H1 (cell line): ENCODE data around the gene ZNF283. TPM values are rescaled to one million over a fixed set of nuclear protein-coding genes. Genes with fewer than 3 reads are reported as not detected.

ENCODE experiments used
- BACH1 ChIP-seq: IDR thresholded peaks from 2 replicates; pipeline ENCODE4 v1.6.1; 2012; ENCODE audit warnings: low read length, improper control_type of control experiment
- SIRT6 ChIP-seq: IDR thresholded peaks from one replicate; pipeline ENCODE4 v1.7.1; 2012; ENCODE audit warnings: low read length, inconsistent platforms
- SP1 ChIP-seq: IDR thresholded peaks from 2 replicates; pipeline ENCODE4 v1.6.1; 2011; ENCODE audit warnings: low read depth, low read length
- SP4 ChIP-seq: IDR thresholded peaks from 2 replicates; pipeline ENCODE4 v1.6.1; 2012; ENCODE audit warnings: low read length, inconsistent platforms
- SRF ChIP-seq: IDR thresholded peaks from 2 replicates; pipeline ENCODE4 v1.6.1; 2011; ENCODE audit warnings: mild to moderate bottlenecking, low read depth, low read length, moderate library complexity
- TCF12 ChIP-seq: IDR thresholded peaks from 2 replicates; pipeline ENCODE4 v1.6.1; 2011; ENCODE audit warnings: low read depth, mild to moderate bottlenecking, low read length
- polyA plus RNA-seq, 7 experiments: library from polyadenylated mRNA; depleted of rRNA in 3 of 7; stranded (reverse) in 5 of 7; unstranded in 2 of 7; fragments of >200 nt in 5 of 7; fragments of 200-250 nt in 2 of 7; gene quantifications; 1 replicate in 5 of 7; 2 replicates in 1 of 7; 4 replicates in 1 of 7; pipeline versions ENCODE4 v1.2.1 to v1.2.3, GENCODE V29; 2011 to 2013; ENCODE audit warnings: missing spikeins in 2 of 7, mixed read lengths in 2 of 7
- total RNA-seq: library from RNA; stranded (reverse); fragmentation: NEBNext Ultra II Directional; extraction: Animal tissue kit (Norgen Biotek cat#: 25700); gene quantifications from 2 replicates; pipeline ENCODE4 v1.2.1, GENCODE V29; 2021
- TF ChIP-seq, protein P1 (sequence below): fragments of 300-600 bp; sonication (generic); IDR thresholded peaks from 2 replicates; pipeline ENCODE4 v1.7.1; 2012; ENCODE audit warnings: low read length, moderate library complexity, mild to moderate bottlenecking, inconsistent platforms; ENCODE audit not compliant: insufficient replicate concordance
- TF ChIP-seq, protein P2 (sequence below): IDR thresholded peaks from 2 replicates; pipeline ENCODE4 v1.6.1; 2012; ENCODE audit warnings: low read length, inconsistent platforms
- TF ChIP-seq, protein P3 (sequence below): IDR thresholded peaks from 2 replicates; pipeline ENCODE4 v1.6.1; 2011; ENCODE audit warnings: low read length, improper control_type of control experiment

The ZNF283 gene
- total and polyA plus RNA-seq, 2 of the 8 experiments (the other 6 are each of a cell fraction or from before 2014, with no cell fraction given): 1.1 to 4.3 TPM

DNA sequence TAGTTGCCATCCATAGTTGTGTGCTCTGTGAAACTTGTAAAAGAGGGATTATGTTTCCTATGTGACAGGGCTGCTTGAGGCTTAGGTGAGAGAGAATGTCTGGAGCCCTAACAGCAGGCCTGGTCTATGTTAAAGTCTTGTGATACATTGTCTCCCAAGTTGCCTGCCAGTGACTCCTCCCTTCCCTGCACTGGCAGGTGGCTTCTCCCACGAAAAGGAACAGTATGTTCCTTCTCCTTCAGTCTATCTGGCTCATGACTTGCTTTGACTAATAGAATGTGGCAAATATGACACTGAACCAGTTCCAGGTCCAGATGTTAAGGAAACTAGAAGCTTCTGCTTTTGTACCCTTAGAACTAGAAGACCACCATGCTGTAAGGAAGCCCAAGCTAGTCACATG lies 40.5 kb upstream of the ZNF283 start (continued):
- TF ChIP-seq, protein P1, sequence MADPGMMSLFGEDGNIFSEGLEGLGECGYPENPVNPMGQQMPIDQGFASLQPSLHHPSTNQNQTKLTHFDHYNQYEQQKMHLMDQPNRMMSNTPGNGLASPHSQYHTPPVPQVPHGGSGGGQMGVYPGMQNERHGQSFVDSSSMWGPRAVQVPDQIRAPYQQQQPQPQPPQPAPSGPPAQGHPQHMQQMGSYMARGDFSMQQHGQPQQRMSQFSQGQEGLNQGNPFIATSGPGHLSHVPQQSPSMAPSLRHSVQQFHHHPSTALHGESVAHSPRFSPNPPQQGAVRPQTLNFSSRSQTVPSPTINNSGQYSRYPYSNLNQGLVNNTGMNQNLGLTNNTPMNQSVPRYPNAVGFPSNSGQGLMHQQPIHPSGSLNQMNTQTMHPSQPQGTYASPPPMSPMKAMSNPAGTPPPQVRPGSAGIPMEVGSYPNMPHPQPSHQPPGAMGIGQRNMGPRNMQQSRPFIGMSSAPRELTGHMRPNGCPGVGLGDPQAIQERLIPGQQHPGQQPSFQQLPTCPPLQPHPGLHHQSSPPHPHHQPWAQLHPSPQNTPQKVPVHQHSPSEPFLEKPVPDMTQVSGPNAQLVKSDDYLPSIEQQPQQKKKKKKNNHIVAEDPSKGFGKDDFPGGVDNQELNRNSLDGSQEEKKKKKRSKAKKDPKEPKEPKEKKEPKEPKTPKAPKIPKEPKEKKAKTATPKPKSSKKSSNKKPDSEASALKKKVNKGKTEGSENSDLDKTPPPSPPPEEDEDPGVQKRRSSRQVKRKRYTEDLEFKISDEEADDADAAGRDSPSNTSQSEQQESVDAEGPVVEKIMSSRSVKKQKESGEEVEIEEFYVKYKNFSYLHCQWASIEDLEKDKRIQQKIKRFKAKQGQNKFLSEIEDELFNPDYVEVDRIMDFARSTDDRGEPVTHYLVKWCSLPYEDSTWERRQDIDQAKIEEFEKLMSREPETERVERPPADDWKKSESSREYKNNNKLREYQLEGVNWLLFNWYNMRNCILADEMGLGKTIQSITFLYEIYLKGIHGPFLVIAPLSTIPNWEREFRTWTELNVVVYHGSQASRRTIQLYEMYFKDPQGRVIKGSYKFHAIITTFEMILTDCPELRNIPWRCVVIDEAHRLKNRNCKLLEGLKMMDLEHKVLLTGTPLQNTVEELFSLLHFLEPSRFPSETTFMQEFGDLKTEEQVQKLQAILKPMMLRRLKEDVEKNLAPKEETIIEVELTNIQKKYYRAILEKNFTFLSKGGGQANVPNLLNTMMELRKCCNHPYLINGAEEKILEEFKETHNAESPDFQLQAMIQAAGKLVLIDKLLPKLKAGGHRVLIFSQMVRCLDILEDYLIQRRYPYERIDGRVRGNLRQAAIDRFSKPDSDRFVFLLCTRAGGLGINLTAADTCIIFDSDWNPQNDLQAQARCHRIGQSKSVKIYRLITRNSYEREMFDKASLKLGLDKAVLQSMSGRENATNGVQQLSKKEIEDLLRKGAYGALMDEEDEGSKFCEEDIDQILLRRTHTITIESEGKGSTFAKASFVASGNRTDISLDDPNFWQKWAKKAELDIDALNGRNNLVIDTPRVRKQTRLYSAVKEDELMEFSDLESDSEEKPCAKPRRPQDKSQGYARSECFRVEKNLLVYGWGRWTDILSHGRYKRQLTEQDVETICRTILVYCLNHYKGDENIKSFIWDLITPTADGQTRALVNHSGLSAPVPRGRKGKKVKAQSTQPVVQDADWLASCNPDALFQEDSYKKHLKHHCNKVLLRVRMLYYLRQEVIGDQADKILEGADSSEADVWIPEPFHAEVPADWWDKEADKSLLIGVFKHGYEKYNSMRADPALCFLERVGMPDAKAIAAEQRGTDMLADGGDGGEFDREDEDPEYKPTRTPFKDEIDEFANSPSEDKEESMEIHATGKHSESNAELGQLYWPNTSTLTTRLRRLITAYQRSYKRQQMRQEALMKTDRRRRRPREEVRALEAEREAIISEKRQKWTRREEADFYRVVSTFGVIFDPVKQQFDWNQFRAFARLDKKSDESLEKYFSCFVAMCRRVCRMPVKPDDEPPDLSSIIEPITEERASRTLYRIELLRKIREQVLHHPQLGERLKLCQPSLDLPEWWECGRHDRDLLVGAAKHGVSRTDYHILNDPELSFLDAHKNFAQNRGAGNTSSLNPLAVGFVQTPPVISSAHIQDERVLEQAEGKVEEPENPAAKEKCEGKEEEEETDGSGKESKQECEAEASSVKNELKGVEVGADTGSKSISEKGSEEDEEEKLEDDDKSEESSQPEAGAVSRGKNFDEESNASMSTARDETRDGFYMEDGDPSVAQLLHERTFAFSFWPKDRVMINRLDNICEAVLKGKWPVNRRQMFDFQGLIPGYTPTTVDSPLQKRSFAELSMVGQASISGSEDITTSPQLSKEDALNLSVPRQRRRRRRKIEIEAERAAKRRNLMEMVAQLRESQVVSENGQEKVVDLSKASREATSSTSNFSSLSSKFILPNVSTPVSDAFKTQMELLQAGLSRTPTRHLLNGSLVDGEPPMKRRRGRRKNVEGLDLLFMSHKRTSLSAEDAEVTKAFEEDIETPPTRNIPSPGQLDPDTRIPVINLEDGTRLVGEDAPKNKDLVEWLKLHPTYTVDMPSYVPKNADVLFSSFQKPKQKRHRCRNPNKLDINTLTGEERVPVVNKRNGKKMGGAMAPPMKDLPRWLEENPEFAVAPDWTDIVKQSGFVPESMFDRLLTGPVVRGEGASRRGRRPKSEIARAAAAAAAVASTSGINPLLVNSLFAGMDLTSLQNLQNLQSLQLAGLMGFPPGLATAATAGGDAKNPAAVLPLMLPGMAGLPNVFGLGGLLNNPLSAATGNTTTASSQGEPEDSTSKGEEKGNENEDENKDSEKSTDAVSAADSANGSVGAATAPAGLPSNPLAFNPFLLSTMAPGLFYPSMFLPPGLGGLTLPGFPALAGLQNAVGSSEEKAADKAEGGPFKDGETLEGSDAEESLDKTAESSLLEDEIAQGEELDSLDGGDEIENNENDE: no peak
- no peak for TF ChIP-seq SP1
- TF ChIP-seq, protein P2, sequence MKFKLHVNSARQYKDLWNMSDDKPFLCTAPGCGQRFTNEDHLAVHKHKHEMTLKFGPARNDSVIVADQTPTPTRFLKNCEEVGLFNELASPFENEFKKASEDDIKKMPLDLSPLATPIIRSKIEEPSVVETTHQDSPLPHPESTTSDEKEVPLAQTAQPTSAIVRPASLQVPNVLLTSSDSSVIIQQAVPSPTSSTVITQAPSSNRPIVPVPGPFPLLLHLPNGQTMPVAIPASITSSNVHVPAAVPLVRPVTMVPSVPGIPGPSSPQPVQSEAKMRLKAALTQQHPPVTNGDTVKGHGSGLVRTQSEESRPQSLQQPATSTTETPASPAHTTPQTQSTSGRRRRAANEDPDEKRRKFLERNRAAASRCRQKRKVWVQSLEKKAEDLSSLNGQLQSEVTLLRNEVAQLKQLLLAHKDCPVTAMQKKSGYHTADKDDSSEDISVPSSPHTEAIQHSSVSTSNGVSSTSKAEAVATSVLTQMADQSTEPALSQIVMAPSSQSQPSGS: no peak
- TF ChIP-seq SIRT6: no peak
- no peak for TF ChIP-seq SP4
- no peak for TF ChIP-seq SRF
- TF ChIP-seq BACH1: no peak
- TF ChIP-seq, protein P3, sequence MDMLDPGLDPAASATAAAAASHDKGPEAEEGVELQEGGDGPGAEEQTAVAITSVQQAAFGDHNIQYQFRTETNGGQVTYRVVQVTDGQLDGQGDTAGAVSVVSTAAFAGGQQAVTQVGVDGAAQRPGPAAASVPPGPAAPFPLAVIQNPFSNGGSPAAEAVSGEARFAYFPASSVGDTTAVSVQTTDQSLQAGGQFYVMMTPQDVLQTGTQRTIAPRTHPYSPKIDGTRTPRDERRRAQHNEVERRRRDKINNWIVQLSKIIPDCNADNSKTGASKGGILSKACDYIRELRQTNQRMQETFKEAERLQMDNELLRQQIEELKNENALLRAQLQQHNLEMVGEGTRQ: no peak
- no peak for TF ChIP-seq TCF12
